PC-3 (cell line): ENCODE data around the gene GYG1.

ENCODE experiments used
- EZH2 ChIP-seq: fragments of 300-600 bp; sonication (generic); IDR thresholded peaks from one replicate; pipeline ENCODE4 v1.6.1; 2017; ENCODE audit warnings: antibody characterized with exemption, mild to moderate bottlenecking, low read length; ENCODE audit not compliant: unreplicated experiment
- EZH2phosphoT487 ChIP-seq: fragments of 300-600 bp; sonication (generic); IDR thresholded peaks from 2 replicates; pipeline ENCODE4 v1.6.1; 2018; ENCODE audit warnings: mild to moderate bottlenecking, antibody characterized with exemption, low read length, borderline replicate concordance
- TF ChIP-seq, protein P1 (sequence below): fragments of 300-600 bp; sonication (generic); conservative IDR thresholded peaks from 2 replicates; pipeline ENCODE4 v1.5.1; 2017; ENCODE audit warnings: antibody characterized with exemption, low read depth, mild to moderate bottlenecking, low read length

DNA sequence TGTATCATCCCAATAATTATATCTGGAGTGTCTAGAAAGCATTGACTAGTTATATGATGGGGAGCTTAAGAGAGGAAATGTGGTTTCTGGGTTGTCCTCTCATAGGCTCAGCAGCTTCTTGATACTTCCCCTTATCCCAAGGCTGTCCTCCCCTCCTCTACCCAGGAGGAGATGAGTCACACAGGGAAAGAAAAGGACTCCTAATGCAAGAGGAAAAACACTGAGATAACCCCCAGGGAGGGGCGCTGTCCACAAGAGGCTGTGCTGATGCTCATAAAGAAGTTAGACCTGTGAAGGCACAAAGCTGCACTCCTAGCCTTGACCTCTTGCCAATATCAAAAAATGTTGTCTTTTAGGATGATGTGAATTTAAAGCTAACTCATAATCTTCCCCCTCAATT lies 28.8 kb upstream of the GYG1 start:
- TF ChIP-seq, protein P1, sequence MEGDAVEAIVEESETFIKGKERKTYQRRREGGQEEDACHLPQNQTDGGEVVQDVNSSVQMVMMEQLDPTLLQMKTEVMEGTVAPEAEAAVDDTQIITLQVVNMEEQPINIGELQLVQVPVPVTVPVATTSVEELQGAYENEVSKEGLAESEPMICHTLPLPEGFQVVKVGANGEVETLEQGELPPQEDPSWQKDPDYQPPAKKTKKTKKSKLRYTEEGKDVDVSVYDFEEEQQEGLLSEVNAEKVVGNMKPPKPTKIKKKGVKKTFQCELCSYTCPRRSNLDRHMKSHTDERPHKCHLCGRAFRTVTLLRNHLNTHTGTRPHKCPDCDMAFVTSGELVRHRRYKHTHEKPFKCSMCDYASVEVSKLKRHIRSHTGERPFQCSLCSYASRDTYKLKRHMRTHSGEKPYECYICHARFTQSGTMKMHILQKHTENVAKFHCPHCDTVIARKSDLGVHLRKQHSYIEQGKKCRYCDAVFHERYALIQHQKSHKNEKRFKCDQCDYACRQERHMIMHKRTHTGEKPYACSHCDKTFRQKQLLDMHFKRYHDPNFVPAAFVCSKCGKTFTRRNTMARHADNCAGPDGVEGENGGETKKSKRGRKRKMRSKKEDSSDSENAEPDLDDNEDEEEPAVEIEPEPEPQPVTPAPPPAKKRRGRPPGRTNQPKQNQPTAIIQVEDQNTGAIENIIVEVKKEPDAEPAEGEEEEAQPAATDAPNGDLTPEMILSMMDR: peak; percentile 58
- no peak for TF ChIP-seq EZH2
- no peak for TF ChIP-seq EZH2phosphoT487
